DMS53 treated with DMSO at 0.1 percent for 48 hours (cell line): ENCODE results near the gene KIAA1191.

Experiments
- DNase-seq: peaks from one replicate; lab custom pipeline; 2025; ENCODE audit not compliant: unreplicated experiment; lab: John Stamatoyannopoulos, UW

KIAA1191 gene

GRCh38 chr5:176365351-176366231 lies 4.0 kb upstream of the KIAA1191 start, which contains the start of gene ARL10:
Gene ARL10, plus strand, starts transcription at chr5:176365487. Its CDS starts 77 bp downstream, at chr5:176365564.
- no peak for DNase-seq

DNA sequence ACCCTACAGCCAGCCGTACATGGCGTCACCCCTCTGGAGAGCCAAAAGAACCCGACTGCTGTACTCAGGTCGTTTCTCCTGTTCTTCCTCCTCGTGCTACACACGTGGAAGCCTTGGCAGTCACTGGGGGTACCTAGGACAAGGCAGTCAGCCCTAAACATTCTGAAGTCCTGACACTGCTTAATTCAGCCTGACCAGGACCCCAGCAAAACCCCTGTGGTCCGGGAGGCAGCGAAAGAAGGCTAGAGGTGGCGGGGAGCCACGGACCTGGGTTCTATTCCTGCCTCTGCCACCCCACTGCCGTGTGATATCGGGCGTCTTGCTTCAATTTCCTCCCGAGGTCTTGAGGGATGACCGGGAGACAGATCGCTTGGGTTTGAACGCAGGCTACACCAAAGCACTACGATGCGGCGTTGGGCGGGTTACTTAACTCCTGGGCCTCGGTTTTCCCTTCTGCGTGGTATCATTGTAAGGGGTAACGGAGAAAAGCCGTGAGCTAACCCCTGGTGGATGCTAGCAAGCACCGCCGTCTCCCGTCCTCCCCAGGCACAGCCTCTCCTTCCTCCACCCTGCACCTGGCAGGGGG lies 3.3 kb upstream of the KIAA1191 start:
- no peak for DNase-seq

- DNase-seq, result no peak
Observed at GRCh38 chr5:176362233-176362490, 598 bp upstream of the KIAA1191 start.

DNA sequence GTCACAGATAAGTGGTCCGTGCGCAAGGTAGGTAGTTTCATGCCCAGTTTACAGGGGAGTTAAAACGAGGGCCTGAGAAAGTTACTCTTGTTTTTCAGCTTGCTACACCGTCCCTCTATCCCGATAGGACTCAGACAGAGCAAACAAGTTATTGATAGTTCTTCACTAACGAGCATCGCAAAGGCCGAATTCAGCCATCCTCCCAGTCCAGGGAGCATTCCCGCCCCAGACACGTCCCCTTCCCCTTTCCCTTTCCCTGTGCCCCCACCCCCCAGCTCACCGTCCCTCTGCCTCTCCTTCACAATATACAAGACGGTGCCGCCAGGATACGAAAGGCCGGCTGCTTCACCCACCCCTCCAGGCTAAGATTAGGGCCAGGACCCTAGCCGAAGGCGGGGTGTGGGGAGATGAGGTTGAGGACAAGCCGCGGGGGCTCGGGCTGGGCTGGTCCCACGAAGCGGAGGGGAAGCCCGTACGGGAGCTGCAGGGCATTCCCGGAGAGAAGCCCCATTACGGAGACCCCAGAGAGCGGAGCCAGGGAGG lies 599 bp downstream of the KIAA1191 start:
- no peak for DNase-seq

GRCh38 chr5:176359658-176360057 lies 1.9 kb downstream of the KIAA1191 start:
- DNase-seq, result no peak

DNA sequence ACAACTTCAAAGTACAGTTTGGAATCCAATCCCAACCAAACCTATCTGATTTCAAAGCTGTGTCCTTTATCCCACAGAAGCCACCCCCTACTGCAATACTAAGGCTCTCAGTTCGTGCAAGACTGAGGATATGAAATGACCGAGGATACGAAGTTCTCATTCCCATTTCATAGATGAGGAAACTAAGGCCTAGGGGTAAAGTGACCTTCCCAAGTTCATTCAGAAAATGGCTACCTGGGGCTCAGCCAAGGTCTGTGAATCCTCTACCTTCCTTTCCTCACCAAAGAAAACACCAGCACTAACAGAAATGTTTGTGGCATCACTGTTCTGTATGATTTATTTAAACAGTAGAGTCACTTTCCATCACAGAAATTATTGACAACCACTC lies 5.4 kb downstream of the KIAA1191 start:
- DNase-seq, result no peak

DNA sequence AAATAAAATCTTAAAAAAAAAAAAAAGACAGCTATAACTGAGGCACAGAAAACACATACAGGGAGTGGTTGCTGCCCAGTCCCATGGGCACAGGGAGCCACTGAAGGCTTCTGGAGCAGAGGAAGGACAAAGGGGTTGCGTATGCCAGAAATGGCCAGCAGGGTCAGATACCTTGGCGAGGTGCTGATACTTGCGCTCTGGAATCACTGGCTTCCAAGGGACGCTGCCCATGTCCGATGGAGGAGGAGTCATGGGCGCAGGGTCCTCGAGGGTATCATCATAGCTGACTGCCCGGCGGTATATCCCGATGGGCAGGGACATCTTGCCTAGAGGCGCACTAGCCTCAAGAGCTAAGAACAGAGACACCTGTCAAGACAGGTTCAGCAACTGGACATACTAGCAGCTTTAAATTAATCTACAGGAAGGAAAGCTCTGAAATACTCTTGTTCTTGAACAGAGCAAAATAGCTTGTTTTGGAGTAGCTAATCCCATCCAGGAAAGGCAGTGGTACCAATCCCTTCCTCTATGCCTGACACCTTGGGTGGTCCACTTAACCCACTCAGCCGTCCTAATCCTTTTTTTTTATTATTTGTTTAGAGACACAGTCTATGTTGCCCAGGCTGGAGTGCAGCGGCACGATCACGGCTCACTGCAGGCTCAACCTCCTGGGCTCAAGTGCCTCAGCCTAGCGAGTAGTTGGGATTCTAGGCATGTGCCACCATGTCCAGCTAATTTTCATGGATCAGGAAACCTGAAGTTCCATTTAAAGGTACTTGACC lies 6.0 kb downstream of the KIAA1191 start:
- DNase-seq, result no peak

GRCh38 chr5:176353533-176353932 lies 8.0 kb downstream of the KIAA1191 start:
- no peak for DNase-seq

DNA sequence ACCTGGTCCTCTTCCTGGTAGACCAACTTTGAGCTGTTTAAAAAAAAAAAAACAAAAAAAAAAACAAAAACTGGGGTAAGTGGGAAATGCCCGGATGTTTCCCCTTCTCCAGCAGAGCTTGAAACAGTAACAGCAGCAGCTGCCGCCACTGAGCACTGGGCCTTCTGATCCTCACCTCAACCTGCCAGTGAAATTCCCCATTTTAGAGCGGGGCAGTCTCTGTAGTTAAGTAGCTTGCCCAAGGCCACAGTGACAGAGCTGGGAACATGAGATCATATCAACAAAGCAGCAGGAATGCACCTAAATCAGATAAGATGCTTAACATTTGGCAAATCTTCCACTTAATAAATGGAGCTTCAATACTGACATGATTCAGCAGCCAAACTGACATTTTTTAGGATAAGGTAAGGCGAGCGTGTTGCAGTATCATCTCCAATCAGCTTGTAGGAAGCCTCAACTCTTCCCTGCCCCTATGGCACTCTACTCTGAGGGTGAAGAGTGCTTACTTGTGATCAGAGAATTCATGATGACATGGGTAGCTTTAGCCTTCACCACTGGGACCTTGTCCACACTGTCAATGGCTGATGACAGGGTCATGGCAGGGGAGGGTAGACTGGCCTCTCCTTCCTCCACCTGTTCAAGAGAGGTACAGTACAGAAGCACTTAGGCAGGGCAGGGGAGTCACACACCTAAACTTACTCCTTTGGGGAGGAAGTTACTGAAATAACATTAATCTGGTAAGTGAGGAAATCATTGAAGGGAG lies 9.3 kb downstream of the KIAA1191 start:
- DNase-seq, result no peak

DNA sequence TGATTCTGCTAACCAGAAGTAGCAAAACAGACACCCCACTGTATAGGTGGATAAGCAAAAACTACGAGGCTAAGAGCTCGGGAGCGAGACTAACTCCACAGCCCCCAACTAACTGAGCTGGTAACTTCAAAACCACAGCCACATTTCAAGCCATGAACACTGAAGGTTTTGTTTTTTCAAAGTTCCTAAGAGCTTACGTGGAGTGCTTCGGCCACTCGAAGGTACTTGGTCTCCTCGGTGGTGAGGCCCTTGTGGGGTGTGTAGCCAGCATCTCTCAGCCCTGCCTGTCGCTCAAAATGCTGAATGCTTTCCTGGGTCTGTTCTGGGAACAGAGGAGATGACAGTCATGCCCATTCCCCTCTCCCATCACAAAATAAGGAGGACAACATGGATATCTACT lies 11.1 kb downstream of the KIAA1191 start:
- DNase-seq, result no peak

DNA sequence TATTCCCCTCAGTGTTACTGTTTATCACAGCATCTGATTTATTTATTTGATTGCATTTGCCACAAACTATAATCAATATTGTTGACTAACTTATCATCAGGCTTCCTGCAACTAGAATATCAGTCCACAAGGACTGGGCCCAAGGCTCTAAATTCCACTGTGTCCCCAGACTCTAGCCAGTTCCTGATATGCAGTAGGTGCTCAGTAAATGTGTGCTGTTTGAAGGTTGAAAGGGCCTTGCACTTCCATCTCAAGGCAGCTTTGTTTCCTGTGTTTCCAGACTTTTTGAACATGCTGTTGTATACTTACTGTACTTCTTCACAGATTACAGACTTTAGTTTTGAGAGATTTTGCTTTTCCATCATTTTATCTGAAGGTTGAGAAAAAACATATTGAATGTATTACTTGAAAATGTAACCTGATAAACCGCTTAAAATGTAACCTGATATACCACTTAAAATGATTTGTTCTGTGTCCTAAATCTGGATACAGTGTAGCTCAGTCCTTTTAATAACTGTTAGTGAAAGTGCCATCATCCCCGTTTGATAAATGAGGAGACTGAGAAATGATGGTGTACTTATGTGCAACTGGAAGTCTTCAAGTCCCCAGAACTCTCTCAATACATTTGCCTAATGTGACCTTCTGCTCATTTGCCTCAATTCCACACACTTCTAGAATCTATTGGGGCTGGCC lies 18.7 kb downstream of the KIAA1191 start:
- DNase-seq, result no peak

DNA sequence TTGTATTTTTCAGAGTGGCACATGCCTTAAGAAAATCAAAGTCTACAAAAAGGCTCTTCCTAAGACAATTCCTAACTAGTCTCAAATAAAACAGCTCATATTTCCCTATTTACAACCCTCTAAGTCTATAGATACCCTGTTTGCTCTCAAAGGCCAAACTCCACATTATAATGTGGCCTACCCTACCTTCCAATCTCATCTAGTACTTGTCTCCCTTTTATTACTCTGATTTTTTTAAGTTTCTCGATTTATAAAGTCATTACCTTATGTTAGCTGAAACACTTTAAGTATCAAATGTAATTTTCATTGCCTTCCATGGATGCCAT lies 19.4 kb downstream of the KIAA1191 start:
- DNase-seq, result no peak

DNA sequence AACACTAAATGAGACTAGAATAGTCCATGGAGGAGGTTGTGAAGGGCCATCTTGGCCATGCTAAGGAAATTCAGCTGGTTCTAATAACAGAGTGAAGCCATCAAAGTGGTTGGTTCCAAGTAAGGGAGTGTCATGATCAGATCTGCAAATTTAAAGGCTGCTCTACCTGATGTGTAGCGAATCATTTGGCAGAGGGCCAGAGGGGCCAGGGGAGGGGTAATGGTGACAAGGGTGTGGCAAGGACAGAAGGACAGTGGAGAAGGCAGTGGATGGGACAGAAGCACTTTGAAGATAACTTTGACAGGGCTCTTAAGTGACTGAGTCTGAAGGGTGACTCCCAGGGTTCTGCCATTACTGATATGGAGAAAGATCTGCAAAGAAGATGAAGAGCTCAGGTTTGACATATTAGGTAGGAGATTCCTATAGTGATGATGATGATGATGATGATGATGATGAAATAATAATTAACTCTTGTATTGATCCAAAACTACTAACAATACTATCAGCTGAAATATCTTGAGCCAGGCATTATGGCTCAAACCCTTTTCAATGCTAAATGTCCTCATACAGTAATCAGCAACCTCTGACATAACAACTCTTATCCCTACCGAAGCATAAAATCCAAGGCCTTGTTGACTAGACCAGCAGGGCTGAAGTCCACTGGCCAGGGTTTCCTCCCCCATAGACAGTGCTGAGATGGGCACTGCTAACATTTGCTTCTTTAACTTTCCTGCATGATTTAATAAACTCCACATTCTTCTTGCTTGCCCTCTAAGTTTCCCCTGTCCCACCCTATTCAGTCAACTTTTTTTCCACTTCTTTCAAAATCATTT lies 20.0 kb downstream of the KIAA1191 start:
- DNase-seq, result no peak

DNA sequence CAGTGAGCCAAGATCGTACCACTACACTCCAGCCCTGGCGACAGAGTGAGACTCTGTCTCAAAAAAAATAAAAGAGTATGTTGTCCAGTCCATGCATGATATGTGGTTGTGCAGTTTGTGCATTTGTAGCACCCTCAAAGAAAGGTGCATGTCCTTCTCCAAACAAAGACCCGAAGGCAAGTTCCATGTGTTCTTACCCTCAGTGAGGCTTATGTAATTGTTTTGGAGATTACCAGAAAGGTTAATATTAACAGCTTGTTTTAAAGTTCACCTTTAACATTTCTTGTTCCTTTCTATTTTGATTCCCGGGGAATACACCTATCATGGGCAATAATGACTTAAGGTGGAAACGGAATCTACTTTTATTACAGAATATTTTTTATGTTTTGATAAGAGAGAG lies 22.3 kb downstream of the KIAA1191 start:
- no peak for DNase-seq

GRCh38 chr5:176337913-176338312 lies 23.7 kb downstream of the KIAA1191 start:
- DNase-seq, result no peak

- DNase-seq, result no peak
Observed at GRCh38 chr5:176334031-176334770, 27.4 kb downstream of the KIAA1191 start.

DNA sequence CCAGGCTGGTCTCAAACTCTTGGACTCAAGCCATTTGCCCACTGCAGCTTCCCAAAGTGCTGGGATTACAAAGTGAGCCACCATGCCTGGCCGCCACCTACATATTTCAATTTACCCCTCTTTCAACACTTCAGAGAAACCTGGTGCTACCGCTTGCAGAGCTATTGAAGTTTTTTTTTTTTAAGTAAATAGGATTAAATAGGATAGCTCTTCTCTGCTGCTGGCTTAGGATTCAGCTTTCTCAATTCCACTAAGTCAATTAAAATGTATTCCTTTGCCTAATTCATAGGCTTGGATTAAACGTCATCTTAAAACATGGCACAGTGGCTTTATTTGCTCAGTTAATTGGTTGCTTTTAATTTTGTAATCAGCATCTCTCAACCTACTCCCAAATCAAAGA lies 41.0 kb downstream of the KIAA1191 start:
- no peak for DNase-seq

GRCh38 chr5:176319827-176320554 lies 41.6 kb downstream of the KIAA1191 start:
- DNase-seq, result no peak
